Activated CD4-positive, CD25-positive, alpha-beta regulatory T cell treated with anti-CD3 and anti-CD28 coated beads, Interleukin-2, amount 50 U/mL, for 24 hours (primary cell): ENCODE measurements around the gene JPT2.
"Not testable (repeated sequence)": the region's sequence is repeated elsewhere in the genome, so short reads cannot be mapped to it uniquely, and the experiment has no call there.

Source experiments
- ATAC-seq, 2 donors: fragments of 150-1000 bp; cut with Tn5 transposase; one replicate each; pipeline ENCODE4 v1.10.0; 2021; ENCODE audit warnings: mild to moderate bottlenecking in 1 of 2, moderate library complexity in 1 of 2

JPT2 gene

GRCh38 chr16:1709356-1709755 is 31.3 kb downstream of the JPT2 start:
- no peak for ATAC-seq

GRCh38 chr16:1710811-1711507 is 32.9 kb downstream of the JPT2 start:
- no peak for ATAC-seq

GRCh38 chr16:1712791-1713261 is 34.7 kb downstream of the JPT2 start:
- ATAC-seq: no peak

- ATAC-seq: no peak
Observed at GRCh38 chr16:1713331-1713730, 35.3 kb downstream of the JPT2 start.

- no peak for ATAC-seq
Observed at GRCh38 chr16:1713933-1714332, 35.9 kb downstream of the JPT2 start.

GRCh38 chr16:1715220-1715619 is 37.1 kb downstream of the JPT2 start:
- ATAC-seq: no peak

- not testable (repeated sequence) for ATAC-seq
Observed at GRCh38 chr16:1718236-1718635, 40.2 kb downstream of the JPT2 start.

- not testable (repeated sequence) for ATAC-seq
Observed at GRCh38 chr16:1719559-1720229, 41.6 kb downstream of the JPT2 start.

GRCh38 chr16:1721372-1721771 is 43.3 kb downstream of the JPT2 start:
- ATAC-seq: no peak

- ATAC-seq: no peak
Observed at GRCh38 chr16:1723450-1724147, 45.5 kb downstream of the JPT2 start.

GRCh38 chr16:1724491-1724890 is 46.4 kb downstream of the JPT2 start:
- ATAC-seq: no peak

GRCh38 chr16:1726661-1727502 is 48.8 kb downstream of the JPT2 start:
- ATAC-seq: no peak

- no peak for ATAC-seq
Observed at GRCh38 chr16:1727651-1728624, 49.9 kb downstream of the JPT2 start.

GRCh38 chr16:1729026-1729425 is 50.9 kb downstream of the JPT2 start:
- ATAC-seq: no peak

- ATAC-seq: no peak
Observed at GRCh38 chr16:1729445-1729844, 51.4 kb downstream of the JPT2 start.

- ATAC-seq: no peak
Observed at GRCh38 chr16:1731073-1731472, 53.0 kb downstream of the JPT2 start.

GRCh38 chr16:1731603-1732002 is 53.5 kb downstream of the JPT2 start:
- ATAC-seq: no peak

- no peak for ATAC-seq
Observed at GRCh38 chr16:1732071-1732470, 54.0 kb downstream of the JPT2 start.

GRCh38 chr16:1732551-1732987 is 54.5 kb downstream of the JPT2 start:
- ATAC-seq: not testable (repeated sequence)

GRCh38 chr16:1734123-1734522 is 56.0 kb downstream of the JPT2 start:
- ATAC-seq: no peak

- no peak for ATAC-seq
Observed at GRCh38 chr16:1734816-1735215, 56.7 kb downstream of the JPT2 start.

GRCh38 chr16:1740234-1740633 is 62.2 kb downstream of the JPT2 start:
- ATAC-seq: no peak
